ENCODE measurements around the gene CA11. TPM values are rescaled to one million over a fixed set of nuclear protein-coding genes. Genes with fewer than 3 reads are reported as not detected.

Gene CA11
- total and polyA plus RNA-seq, 9 of the 15 experiments (the other 6 are each of a cell fraction or from before 2014, with no cell fraction given): 2.9 to 19.9 (median 8.3) TPM

DNA sequence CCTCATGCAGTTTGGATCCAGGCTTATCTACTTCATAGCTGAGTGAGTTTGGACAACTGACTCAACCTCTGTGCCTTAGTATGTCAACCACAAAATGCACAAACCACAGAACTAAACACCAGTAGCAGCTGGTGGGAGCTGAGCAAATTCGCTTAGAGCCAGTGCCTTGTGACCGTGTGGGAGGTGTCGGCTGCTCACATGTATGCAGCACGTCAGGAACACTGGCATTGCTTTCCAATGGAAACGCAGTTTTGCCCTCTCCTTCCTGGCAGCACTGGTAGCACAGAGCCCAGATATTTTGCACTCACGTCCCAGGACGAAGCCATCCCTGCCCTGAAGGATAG is 35.1 kb upstream of the CA11 start (continued):
- TF ChIP-seq, protein P1, sequence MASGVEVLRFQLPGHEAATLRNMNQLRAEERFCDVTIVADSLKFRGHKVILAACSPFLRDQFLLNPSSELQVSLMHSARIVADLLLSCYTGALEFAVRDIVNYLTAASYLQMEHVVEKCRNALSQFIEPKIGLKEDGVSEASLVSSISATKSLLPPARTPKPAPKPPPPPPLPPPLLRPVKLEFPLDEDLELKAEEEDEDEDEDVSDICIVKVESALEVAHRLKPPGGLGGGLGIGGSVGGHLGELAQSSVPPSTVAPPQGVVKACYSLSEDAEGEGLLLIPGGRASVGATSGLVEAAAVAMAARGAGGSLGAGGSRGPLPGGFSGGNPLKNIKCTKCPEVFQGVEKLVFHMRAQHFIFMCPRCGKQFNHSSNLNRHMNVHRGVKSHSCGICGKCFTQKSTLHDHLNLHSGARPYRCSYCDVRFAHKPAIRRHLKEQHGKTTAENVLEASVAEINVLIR (CRISPR knock-in tag; IDR thresholded peaks at IDR 0.05): no peak
- TF ChIP-seq MIER1 (IDR thresholded peaks at IDR 0.05; ENCODE audit: low read depth): no peak
- no peak; the same call in 1 of the 2 replicates for TF ChIP-seq BACH1 (tag; IDR thresholded peaks at IDR 0.05)
- no peak for TF ChIP-seq ZNF57 (CRISPR knock-in tag; IDR thresholded peaks at IDR 0.05)
- no peak for TF ChIP-seq NUFIP1 (IDR thresholded peaks at IDR 0.05; ENCODE audit: partially characterized antibody)
- no peak for TF ChIP-seq FIP1L1 (IDR thresholded peaks at IDR 0.05; ENCODE audit: low read depth, low read length, poor library complexity, severe bottlenecking)
- no peak for TF ChIP-seq ETV6 (IDR thresholded peaks at IDR 0.05; ENCODE audit: borderline replicate concordance in 1 of 2, low read depth in 2 of 2, low read length in 1 of 2)
- no peak for TF ChIP-seq ETV6 (CRISPR knock-in tag; IDR thresholded peaks at IDR 0.05; ENCODE audit: borderline replicate concordance)
- no peak for TF ChIP-seq STAT5A (IDR thresholded peaks at IDR 0.05; ENCODE audit: borderline replicate concordance, low read length)
- TF ChIP-seq YY1 (IDR thresholded peaks at IDR 0.05; ENCODE audit: borderline replicate concordance in 1 of 3, control insufficient read depth in 1 of 3, extremely low read depth in 1 of 3, insufficient read depth in 3 of 3, insufficient read length in 1 of 3, insufficient replicate concordance in 2 of 3, low read depth in 1 of 3, low read length in 2 of 3): no peak
- TF ChIP-seq NFE2L1 (tag; IDR thresholded peaks at IDR 0.05; ENCODE audit: borderline replicate concordance, low read depth): no peak
- no peak for TF ChIP-seq E2F3 (CRISPR knock-in tag; IDR thresholded peaks at IDR 0.05)
- no peak for TF ChIP-seq NR3C1 (CRISPR knock-in tag; IDR thresholded peaks at IDR 0.05)
- no peak for TF ChIP-seq HMG20A (CRISPR knock-in tag; conservative IDR thresholded peaks at IDR 0.05)
- no peak for TF ChIP-seq NFYB (IDR thresholded peaks at IDR 0.05; ENCODE audit: extremely low read depth, insufficient read length)
- TF ChIP-seq, protein P2, sequence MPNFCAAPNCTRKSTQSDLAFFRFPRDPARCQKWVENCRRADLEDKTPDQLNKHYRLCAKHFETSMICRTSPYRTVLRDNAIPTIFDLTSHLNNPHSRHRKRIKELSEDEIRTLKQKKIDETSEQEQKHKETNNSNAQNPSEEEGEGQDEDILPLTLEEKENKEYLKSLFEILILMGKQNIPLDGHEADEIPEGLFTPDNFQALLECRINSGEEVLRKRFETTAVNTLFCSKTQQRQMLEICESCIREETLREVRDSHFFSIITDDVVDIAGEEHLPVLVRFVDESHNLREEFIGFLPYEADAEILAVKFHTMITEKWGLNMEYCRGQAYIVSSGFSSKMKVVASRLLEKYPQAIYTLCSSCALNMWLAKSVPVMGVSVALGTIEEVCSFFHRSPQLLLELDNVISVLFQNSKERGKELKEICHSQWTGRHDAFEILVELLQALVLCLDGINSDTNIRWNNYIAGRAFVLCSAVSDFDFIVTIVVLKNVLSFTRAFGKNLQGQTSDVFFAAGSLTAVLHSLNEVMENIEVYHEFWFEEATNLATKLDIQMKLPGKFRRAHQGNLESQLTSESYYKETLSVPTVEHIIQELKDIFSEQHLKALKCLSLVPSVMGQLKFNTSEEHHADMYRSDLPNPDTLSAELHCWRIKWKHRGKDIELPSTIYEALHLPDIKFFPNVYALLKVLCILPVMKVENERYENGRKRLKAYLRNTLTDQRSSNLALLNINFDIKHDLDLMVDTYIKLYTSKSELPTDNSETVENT (CRISPR knock-in tag; IDR thresholded peaks at IDR 0.05): no peak
- no peak for TF ChIP-seq CREB1 (IDR thresholded peaks at IDR 0.05)
- TF ChIP-seq CREB1 (CRISPR knock-in tag; IDR thresholded peaks at IDR 0.05): peak; percentile 56; the same call in 1 of the 2 replicates
- TF ChIP-seq, protein P3, sequence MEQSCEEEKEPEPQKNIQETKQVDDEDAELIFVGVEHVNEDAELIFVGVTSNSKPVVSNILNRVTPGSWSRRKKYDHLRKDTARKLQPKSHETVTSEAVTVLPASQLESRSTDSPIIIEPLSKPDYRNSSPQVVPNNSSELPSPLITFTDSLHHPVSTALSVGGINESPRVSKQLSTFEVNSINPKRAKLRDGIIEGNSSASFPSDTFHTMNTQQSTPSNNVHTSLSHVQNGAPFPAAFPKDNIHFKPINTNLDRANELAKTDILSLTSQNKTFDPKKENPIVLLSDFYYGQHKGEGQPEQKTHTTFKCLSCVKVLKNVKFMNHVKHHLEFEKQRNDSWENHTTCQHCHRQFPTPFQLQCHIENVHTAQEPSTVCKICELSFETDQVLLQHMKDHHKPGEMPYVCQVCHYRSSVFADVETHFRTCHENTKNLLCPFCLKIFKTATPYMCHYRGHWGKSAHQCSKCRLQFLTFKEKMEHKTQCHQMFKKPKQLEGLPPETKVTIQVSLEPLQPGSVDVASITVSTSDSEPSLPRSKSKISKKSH (CRISPR knock-in tag; IDR thresholded peaks at IDR 0.05): no peak
- no peak for TF ChIP-seq MYC (IDR thresholded peaks at IDR 0.05; ENCODE audit: low read depth, low read length)
- no peak for TF ChIP-seq MYC (CRISPR knock-in tag; IDR thresholded peaks at IDR 0.05; ENCODE audit: borderline replicate concordance, low read depth)
- TF ChIP-seq ARHGAP35 (IDR thresholded peaks at IDR 0.05; ENCODE audit: partially characterized antibody): no peak

Measured in K562 (cell line).